ENCODE measurements around the gene DZIP1. TPM values are rescaled to one million over a fixed set of nuclear protein-coding genes. Genes with fewer than 3 reads are reported as not detected.
"Not testable (repeated sequence)": the region's sequence is repeated elsewhere in the genome, so short reads cannot be mapped to it uniquely, and the experiment has no call there.

Gene DZIP1
- total RNA-seq, 1 donor from 2014 or later: 12.7 TPM

- TF ChIP-seq CTCF (IDR thresholded peaks at IDR 0.05): no peak
- H3K4me1 ChIP-seq: no peaks in the 10 kb centered on the region
- H3K9me3 ChIP-seq: no peaks in the 10 kb centered on the region
- H3K27me3 ChIP-seq: no peaks in the 10 kb centered on the region
- DNase-seq (ENCODE audit: low spot score in 2 of 2): no peak
- peaks cover 0 to 12% of the 10 kb centered on the region in 2 donors for H3K36me3 ChIP-seq
- no peak overlapping the region for H3K27ac ChIP-seq
- intact Hi-C loops (cut with DNase I): no loop called here
- no peak overlapping the region for H3K4me3 ChIP-seq
These were observed 65.2 kb downstream of the DZIP1 start for GRCh38 chr13:95579303-95579702.

GRCh38 chr13:95573221-95573620, 71.3 kb downstream of the DZIP1 start:
- intact Hi-C loops (cut with DNase I): no loop called here
- TF ChIP-seq CTCF (IDR thresholded peaks at IDR 0.05): no peak

GRCh38 chr13:95571941-95572340, 72.6 kb downstream of the DZIP1 start:
- H3K36me3 ChIP-seq: no peaks in the 10 kb centered on the region
- no peak overlapping the region for H3K27ac ChIP-seq
- intact Hi-C loops (cut with DNase I): no loop called here
- no peaks in the 10 kb centered on the region for H3K9me3 ChIP-seq
- no peaks in the 10 kb centered on the region for H3K4me1 ChIP-seq
- H3K27me3 ChIP-seq: no peaks in the 10 kb centered on the region
- no peak for DNase-seq (ENCODE audit: low spot score in 2 of 2)
- no peak for TF ChIP-seq CTCF (IDR thresholded peaks at IDR 0.05)
- H3K4me3 ChIP-seq: no peak overlapping the region

More at GRCh38 chr13:95573221-95573620, 71.3 kb downstream of the DZIP1 start:
- no peak overlapping the region for H3K4me3 ChIP-seq
- H3K4me1 ChIP-seq: no peaks in the 10 kb centered on the region
- no peak overlapping the region for H3K27ac ChIP-seq
- H3K9me3 ChIP-seq: no peaks in the 10 kb centered on the region
- no peaks in the 10 kb centered on the region for H3K27me3 ChIP-seq
- no peaks in the 10 kb centered on the region for H3K36me3 ChIP-seq
- DNase-seq (ENCODE audit: low spot score in 2 of 2): no peak

- intact Hi-C loops (cut with DNase I): no loop called here
These were observed 74.5 kb downstream of the DZIP1 start for GRCh38 chr13:95570016-95570415.

GRCh38 chr13:95568131-95568530, 76.4 kb downstream of the DZIP1 start:
- Histone ChIP-seq H3K9me3 (peaks cover 0 to 3% of the 10 kb centered on the region in 2 donors), H3K4me1 (no peaks in the 10 kb centered on the region), H3K27me3 (no peaks in the 10 kb centered on the region), H3K27ac (no peak overlapping the region), H3K4me3 (no peak overlapping the region), H3K36me3 (no peaks in the 10 kb centered on the region)
- TF ChIP-seq CTCF (IDR thresholded peaks at IDR 0.05): no peak
- DNase-seq (ENCODE audit: low spot score in 2 of 2): no peak
- intact Hi-C loops (cut with DNase I): no loop called here

More at GRCh38 chr13:95570016-95570415, 74.5 kb downstream of the DZIP1 start:
- H3K27ac ChIP-seq: no peak overlapping the region
- peaks cover 0 to 3% of the 10 kb centered on the region in 2 donors for H3K9me3 ChIP-seq
- no peak for DNase-seq (ENCODE audit: low spot score in 2 of 2)
- H3K36me3 ChIP-seq: no peaks in the 10 kb centered on the region
- H3K27me3 ChIP-seq: no peaks in the 10 kb centered on the region
- no peak overlapping the region for H3K4me3 ChIP-seq
- no peak for TF ChIP-seq CTCF (IDR thresholded peaks at IDR 0.05)
- no peaks in the 10 kb centered on the region for H3K4me1 ChIP-seq

GRCh38 chr13:95565758-95566157, 78.7 kb downstream of the DZIP1 start:
- H3K9me3 ChIP-seq; intact Hi-C loops (cut with DNase I); H3K27ac ChIP-seq; H3K27me3 ChIP-seq; DNase-seq (ENCODE audit: low spot score in 2 of 2); H3K4me1 ChIP-seq; H3K4me3 ChIP-seq; H3K36me3 ChIP-seq: not testable (repeated sequence)

Data from ascending aorta (tissue), 2 donors.